CD4-positive, alpha-beta memory T cell (primary cell): ENCODE data around the gene SPIN2A. TPM values are rescaled to one million over a fixed set of nuclear protein-coding genes. Genes with fewer than 3 reads are reported as not detected.
A peak's percentile ranks its signal among the peaks of the same experiment; 100 is the strongest.
"Not testable (repeated sequence)": the region's sequence is repeated elsewhere in the genome, so short reads cannot be mapped to it uniquely, and the experiment has no call there.

Experiments used
- CTCF ChIA-PET: fragments of 350-600 bp; sonication (Branson Sonifier 250); formaldehyde crosslinking; loops from one replicate; lab custom pipeline; 2021; ENCODE audit warnings: inconsistent platforms; ENCODE audit not compliant: partially characterized antibody; lab: Charles Lee
- POLR2A ChIA-PET: fragments of 350-600 bp; sonication (Branson Sonifier 250); formaldehyde crosslinking; loops from one replicate; lab custom pipeline; 2021; ENCODE audit not compliant: partially characterized antibody; lab: Charles Lee
- DNase-seq, 5 donors: peaks; one replicate each; pipeline versions ENCODE4 v3.0.0 to v3.0.0-alpha.2; 2020 to 2022; ENCODE audit warnings: mixed read lengths in 1 of 5
- H3K27ac ChIP-seq: one replicate; pipeline ENCODE4 v1.7.0; 2013; ENCODE audit warnings: low read depth, low read length
- H3K27me3 ChIP-seq: 2 replicates; pipeline ENCODE4 v1.7.0; 2013; ENCODE audit warnings: mild to moderate bottlenecking, low read length, moderate library complexity; ENCODE audit not compliant: insufficient read depth
- H3K36me3 ChIP-seq: 2 replicates; pipeline ENCODE4 v1.7.0; 2013; ENCODE audit warnings: mild to moderate bottlenecking, low read length, moderate library complexity; ENCODE audit not compliant: insufficient read depth
- H3K4me1 ChIP-seq: 2 replicates; pipeline ENCODE4 v1.7.0; 2013; ENCODE audit warnings: mild to moderate bottlenecking, low read length, moderate library complexity; ENCODE audit not compliant: insufficient read depth
- H3K4me3 ChIP-seq, 2 donors: one replicate each; pipeline ENCODE4 v1.7.0; 2013; ENCODE audit warnings: low read length in 2 of 2, mild to moderate bottlenecking in 1 of 2
- H3K9me3 ChIP-seq, 2 donors: one replicate each; pipeline ENCODE4 v1.7.0; 2013; ENCODE audit warnings: low read length in 2 of 2, control low read depth in 1 of 2; ENCODE audit not compliant: control insufficient read depth in 1 of 2
- H3K27ac Mint-ChIP-seq, 7 donors: one replicate each; pipeline ENCODE4 v1.8.0; 2020 to 2021; ENCODE audit warnings: mixed read lengths in 7 of 7, mild to moderate bottlenecking in 6 of 7, inconsistent platforms in 3 of 7, moderate library complexity in 3 of 7
- H3K27me3 Mint-ChIP-seq, 2 donors: one replicate each; pipeline ENCODE4 v1.8.0; 2020 to 2021; ENCODE audit warnings: mixed read lengths in 2 of 2
- H3K36me3 Mint-ChIP-seq, 2 donors: one replicate each; pipeline ENCODE4 v1.8.0; 2020 to 2021; ENCODE audit warnings: mixed read lengths in 2 of 2, inconsistent platforms in 1 of 2, mild to moderate bottlenecking in 1 of 2
- H3K4me1 Mint-ChIP-seq, 4 donors: one replicate each; pipeline ENCODE4 v1.8.0; 2020 to 2021; ENCODE audit warnings: mixed read lengths in 4 of 4, mild to moderate bottlenecking in 1 of 4
- H3K4me3 Mint-ChIP-seq, 8 donors: one replicate each; pipeline ENCODE4 v1.8.0; 2020 to 2021; ENCODE audit warnings: mixed read lengths in 8 of 8, mild to moderate bottlenecking in 7 of 8, moderate library complexity in 6 of 8, inconsistent platforms in 3 of 8
- H3K9me3 Mint-ChIP-seq, 8 donors: one replicate each; pipeline ENCODE4 v1.8.0; 2020 to 2021; ENCODE audit warnings: mixed read lengths in 8 of 8, mild to moderate bottlenecking in 5 of 8, inconsistent platforms in 3 of 8, moderate library complexity in 1 of 8
- intact Hi-C: fragments of 100-400 bp; cut with micrococcal nuclease; formaldehyde crosslinking; loops from one replicate; pipeline ENCODE4 v1.15.1; 2023
- polyA plus RNA-seq, 2 donors: library from polyadenylated mRNA; unstranded; fragments of 300-500 nt; fragmentation: Illumina TruSeq; gene quantifications; one replicate each; pipeline ENCODE4 v1.2.3, GENCODE V29; 2021
- total RNA-seq, 2 experiments: library from RNA; stranded (reverse); gene quantifications; one replicate each; pipeline ENCODE4 v1.2.3, GENCODE V29; 2021

The SPIN2A gene
- 1 to 10 TPM; 1.4 to 2.2 TPM for total RNA-seq
- under 1 TPM in 1 of 2 donors, not detected in 1; 0.09 TPM for polyA plus RNA-seq

- intact Hi-C loops, H3K36me3 ChIP-seq, H3K9me3 Mint-ChIP-seq, H3K4me3 Mint-ChIP-seq, H3K9me3 ChIP-seq, H3K27me3 ChIP-seq, POLR2A ChIA-PET, H3K4me3 ChIP-seq, H3K4me1 Mint-ChIP-seq, H3K36me3 Mint-ChIP-seq, DNase-seq, CTCF ChIA-PET, H3K27ac ChIP-seq, H3K4me1 ChIP-seq, H3K27me3 Mint-ChIP-seq: not testable (repeated sequence)
- peak within 1 kb of the TSS in 1 of 7 donors; percentile 2 for H3K27ac Mint-ChIP-seq
Measured at GRCh38 chrX:57137073-57137472, at the start of gene SPIN2A. Gene SPIN2A, minus strand, starts transcription at chrX:57137397. Its CDS starts 800 bp downstream, at chrX:57136597.

- H3K4me3 ChIP-seq = no peak overlapping the region
- Mint-ChIP-seq H3K4me1 (no peaks in the 10 kb centered on the region), H3K27ac (no peak overlapping the region), H3K27me3 (no peaks in the 10 kb centered on the region), H3K4me3 (no peak overlapping the region), H3K36me3 (no peaks in the 10 kb centered on the region), H3K9me3 (peaks cover 0 to 18% (median 10%) of the 10 kb centered on the region in 8 donors)
- intact Hi-C loops = no loop called here
- no peak for DNase-seq
- H3K36me3 ChIP-seq = no peaks in the 10 kb centered on the region
- ChIA-PET POLR2A (no interaction called here), CTCF (no interaction called here)
- no peak overlapping the region for H3K27ac ChIP-seq
- H3K4me1 ChIP-seq = no peaks in the 10 kb centered on the region
- no peaks in the 10 kb centered on the region for H3K9me3 ChIP-seq
- no peaks in the 10 kb centered on the region for H3K27me3 ChIP-seq
Measured at GRCh38 chrX:57178605-57179004, 41.4 kb upstream of the SPIN2A start.

- Mint-ChIP-seq H3K4me1 (no peaks in the 10 kb centered on the region), H3K27ac (no peak overlapping the region), H3K36me3 (peaks cover 0 to 5% of the 10 kb centered on the region in 2 donors), H3K4me3 (no peak overlapping the region), H3K9me3 (peaks cover 0 to 17% (median 10%) of the 10 kb centered on the region in 8 donors), H3K27me3 (no peaks in the 10 kb centered on the region)
- Histone ChIP-seq H3K36me3 (no peaks in the 10 kb centered on the region), H3K4me3 (no peak overlapping the region), H3K27me3 (no peaks in the 10 kb centered on the region), H3K4me1 (no peaks in the 10 kb centered on the region), H3K9me3 (no peaks in the 10 kb centered on the region), H3K27ac (no peak overlapping the region)
- DNase-seq = no peak
- intact Hi-C loops = no loop called here
- ChIA-PET CTCF (no interaction called here), POLR2A (no interaction called here)
Measured at GRCh38 chrX:57177070-57177469, 39.9 kb upstream of the SPIN2A start.

- ChIA-PET CTCF (no interaction called here), POLR2A (no interaction called here)
- DNase-seq = no peak
- H3K36me3 Mint-ChIP-seq = peaks cover 0 to 5% of the 10 kb centered on the region in 2 donors
- no peaks in the 10 kb centered on the region for H3K4me1 Mint-ChIP-seq
- no peaks in the 10 kb centered on the region for H3K27me3 Mint-ChIP-seq
- H3K36me3 ChIP-seq = no peaks in the 10 kb centered on the region
- no peaks in the 10 kb centered on the region for H3K9me3 Mint-ChIP-seq
- intact Hi-C loops = no loop called here
- no peaks in the 10 kb centered on the region for H3K9me3 ChIP-seq
- no peak overlapping the region for H3K4me3 Mint-ChIP-seq
- no peak overlapping the region for H3K27ac ChIP-seq
- H3K4me3 ChIP-seq = no peak overlapping the region
- H3K27me3 ChIP-seq = no peaks in the 10 kb centered on the region
- no peaks in the 10 kb centered on the region for H3K4me1 ChIP-seq
- peak overlapping the region in 1 of 7 donors; percentile 35 for H3K27ac Mint-ChIP-seq
Measured at GRCh38 chrX:57172544-57172943, 35.3 kb upstream of the SPIN2A start.

- no peaks in the 10 kb centered on the region for H3K27me3 ChIP-seq
- CTCF ChIA-PET = interaction anchor here (0.7 to 0.9 kb wide), 2 partner anchors 124 to 296 kb away, joined by 3 read pairs; no protein-coding TSS in a partner anchor
- Mint-ChIP-seq H3K9me3 (peaks cover 0 to 29% (median 15%) of the 10 kb centered on the region in 8 donors), H3K27ac (no peak overlapping the region), H3K4me1 (no peaks in the 10 kb centered on the region), H3K27me3 (no peaks in the 10 kb centered on the region), H3K4me3 (no peak overlapping the region), H3K36me3 (peaks cover 10 to 22% of the 10 kb centered on the region in 2 donors)
- intact Hi-C loops = no loop called here
- no peaks in the 10 kb centered on the region for H3K36me3 ChIP-seq
- POLR2A ChIA-PET = no interaction called here
- no peak for DNase-seq
- H3K4me1 ChIP-seq = no peaks in the 10 kb centered on the region
- H3K4me3 ChIP-seq = no peak overlapping the region
- H3K27ac ChIP-seq = no peak overlapping the region
- no peaks in the 10 kb centered on the region for H3K9me3 ChIP-seq
Measured at GRCh38 chrX:57156397-57157049, 19.3 kb upstream of the SPIN2A start.

GRCh38 chrX:57155171-57155570 lies 18.0 kb upstream of the SPIN2A start:
- no peaks in the 10 kb centered on the region for H3K4me1 Mint-ChIP-seq
- intact Hi-C loops = no loop called here
- H3K27me3 Mint-ChIP-seq = no peaks in the 10 kb centered on the region
- H3K27ac Mint-ChIP-seq = no peak overlapping the region
- H3K36me3 Mint-ChIP-seq = peaks cover 15 to 29% of the 10 kb centered on the region in 2 donors
- no peak for DNase-seq
- no peaks in the 10 kb centered on the region for H3K4me1 ChIP-seq
- H3K9me3 ChIP-seq = no peaks in the 10 kb centered on the region
- ChIA-PET CTCF (no interaction called here), POLR2A (no interaction called here)
- H3K4me3 ChIP-seq = no peak overlapping the region
- no peak overlapping the region for H3K4me3 Mint-ChIP-seq
- no peaks in the 10 kb centered on the region for H3K27me3 ChIP-seq
- no peak overlapping the region for H3K27ac ChIP-seq
- no peaks in the 10 kb centered on the region for H3K36me3 ChIP-seq
- H3K9me3 Mint-ChIP-seq = peaks cover 0 to 31% (median 12%) of the 10 kb centered on the region in 8 donors

GRCh38 chrX:57152222-57152621 lies 15.0 kb upstream of the SPIN2A start:
- H3K36me3 ChIP-seq, H3K4me3 Mint-ChIP-seq, H3K27me3 Mint-ChIP-seq, H3K27ac Mint-ChIP-seq, H3K4me1 ChIP-seq, H3K27ac ChIP-seq, H3K4me1 Mint-ChIP-seq, H3K27me3 ChIP-seq, DNase-seq, H3K9me3 ChIP-seq, intact Hi-C loops, POLR2A ChIA-PET, CTCF ChIA-PET, H3K4me3 ChIP-seq: not testable (repeated sequence)
- Mint-ChIP-seq H3K9me3 (peaks cover 0 to 27% (median 14%) of the 10 kb centered on the region in 8 donors), H3K36me3 (peaks cover 22 to 36% of the 10 kb centered on the region in 2 donors)
